Gastroesophageal sphincter (tissue), 3 donors: ENCODE results near the gene TBC1D3I.
"Not testable (repeated sequence)": the region's sequence is repeated elsewhere in the genome, so short reads cannot be mapped to it uniquely, and the experiment has no call there.

Experiments
- EP300 ChIP-seq: sonication (generic); formaldehyde crosslinking; IDR thresholded peaks from one replicate; pipeline ENCODE4 v1.6.1; 2017; ENCODE audit warnings: antibody characterized with exemption, mild to moderate bottlenecking
- POLR2A ChIP-seq, 2 donors: fragments of 450-650 bp; IDR thresholded peaks; one replicate each; pipeline ENCODE4 v1.6.1; 2017; ENCODE audit warnings: antibody characterized with exemption in 2 of 2, mild to moderate bottlenecking in 2 of 2, moderate library complexity in 1 of 2
- POLR2AphosphoS5 ChIP-seq: sonication (generic); formaldehyde crosslinking; IDR thresholded peaks from one replicate; pipeline ENCODE4 v1.6.1; 2017; ENCODE audit warnings: antibody characterized with exemption
- TF ChIP-seq, protein P1 (sequence below), 4 experiments: fragments of 200-600 bp in 2 of 4; fragments of 450-650 bp in 2 of 4; sonication (generic) in 1 of 4; IDR thresholded peaks; one replicate each; pipeline ENCODE4 v1.5.1; 2017 to 2019; ENCODE audit warnings: antibody characterized with exemption in 4 of 4, mild to moderate bottlenecking in 2 of 4, moderate library complexity in 2 of 4

- TF ChIP-seq, protein P1, sequence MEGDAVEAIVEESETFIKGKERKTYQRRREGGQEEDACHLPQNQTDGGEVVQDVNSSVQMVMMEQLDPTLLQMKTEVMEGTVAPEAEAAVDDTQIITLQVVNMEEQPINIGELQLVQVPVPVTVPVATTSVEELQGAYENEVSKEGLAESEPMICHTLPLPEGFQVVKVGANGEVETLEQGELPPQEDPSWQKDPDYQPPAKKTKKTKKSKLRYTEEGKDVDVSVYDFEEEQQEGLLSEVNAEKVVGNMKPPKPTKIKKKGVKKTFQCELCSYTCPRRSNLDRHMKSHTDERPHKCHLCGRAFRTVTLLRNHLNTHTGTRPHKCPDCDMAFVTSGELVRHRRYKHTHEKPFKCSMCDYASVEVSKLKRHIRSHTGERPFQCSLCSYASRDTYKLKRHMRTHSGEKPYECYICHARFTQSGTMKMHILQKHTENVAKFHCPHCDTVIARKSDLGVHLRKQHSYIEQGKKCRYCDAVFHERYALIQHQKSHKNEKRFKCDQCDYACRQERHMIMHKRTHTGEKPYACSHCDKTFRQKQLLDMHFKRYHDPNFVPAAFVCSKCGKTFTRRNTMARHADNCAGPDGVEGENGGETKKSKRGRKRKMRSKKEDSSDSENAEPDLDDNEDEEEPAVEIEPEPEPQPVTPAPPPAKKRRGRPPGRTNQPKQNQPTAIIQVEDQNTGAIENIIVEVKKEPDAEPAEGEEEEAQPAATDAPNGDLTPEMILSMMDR (IDR thresholded peaks at IDR 0.05) = not testable (repeated sequence)
- TF ChIP-seq EP300; POLR2AphosphoS5; POLR2A (IDR thresholded peaks at IDR 0.05): not testable (repeated sequence)
Measured at GRCh38 chr17:36207383-36207782, 57.0 kb downstream of the TBC1D3I start.
